Measurements from ENCODE around the gene MPHOSPH6.

GRCh38 chr16:82137822-82138167 is 32.2 kb downstream of the MPHOSPH6 start:
- TF ChIP-seq CTCF (IDR thresholded peaks at IDR 0.05) (no peak), EP300 (IDR thresholded peaks at IDR 0.05) (no peak)

Data from stomach (tissue), 4 donors.